Vagina (tissue), 2 donors: Measurements from ENCODE around the gene ACSL1.

ENCODE experiments used
- CTCF ChIP-seq, 3 experiments: fragments of 450-650 bp in 2 of 3; fragments of 200-600 bp in 1 of 3; sonication (generic) in 1 of 3; IDR thresholded peaks; one replicate each; pipeline ENCODE4 v1.5.1; 2017 to 2019; ENCODE audit warnings: antibody characterized with exemption in 3 of 3, mild to moderate bottlenecking in 2 of 3, moderate library complexity in 2 of 3
- POLR2A ChIP-seq, 2 donors: fragments of 450-650 bp; IDR thresholded peaks; one replicate each; pipeline ENCODE4 v1.6.1; 2017; ENCODE audit warnings: antibody characterized with exemption in 2 of 2, mild to moderate bottlenecking in 2 of 2, moderate library complexity in 2 of 2
- POLR2AphosphoS5 ChIP-seq, 2 donors: sonication (generic); formaldehyde crosslinking; IDR thresholded peaks; one replicate each; pipeline ENCODE4 v1.9.0; 2017; ENCODE audit warnings: antibody characterized with exemption in 2 of 2, mild to moderate bottlenecking in 2 of 2, low read depth in 1 of 2; ENCODE audit not compliant: insufficient read depth in 1 of 2

- TF ChIP-seq CTCF (IDR thresholded peaks at IDR 0.05): no peak
- TF ChIP-seq POLR2A (IDR thresholded peaks at IDR 0.05): no peak
- TF ChIP-seq POLR2AphosphoS5 (IDR thresholded peaks at IDR 0.05; ENCODE audit: insufficient read depth in 1 of 2, low read depth in 1 of 2): no peak
Measured at GRCh38 chr4:184756399-184756798, 69.4 kb downstream of the ACSL1 start.
